Eye (tissue), 1 donor: ENCODE results near the gene ADTRP.

Source experiments
- DNase-seq: peaks from one replicate; pipeline ENCODE4 v3.0.0-alpha.2; 2015

The ADTRP gene

GRCh38 chr6:11754625-11755271 lies 23.9 kb downstream of the ADTRP start:
- DNase-seq: no peak

GRCh38 chr6:11753798-11754197 lies 24.8 kb downstream of the ADTRP start:
- DNase-seq: no peak

GRCh38 chr6:11752360-11752759 lies 26.2 kb downstream of the ADTRP start:
- DNase-seq: no peak

GRCh38 chr6:11750682-11751081 lies 27.9 kb downstream of the ADTRP start:
- no peak for DNase-seq

GRCh38 chr6:11748591-11749210 lies 29.9 kb downstream of the ADTRP start:
- DNase-seq: no peak

GRCh38 chr6:11747021-11747420 lies 31.6 kb downstream of the ADTRP start:
- no peak for DNase-seq

GRCh38 chr6:11744753-11745152 lies 33.9 kb downstream of the ADTRP start:
- no peak for DNase-seq

- DNase-seq: no peak
These were observed 34.5 kb downstream of the ADTRP start for GRCh38 chr6:11744101-11744500.

GRCh38 chr6:11740875-11741274 lies 37.7 kb downstream of the ADTRP start:
- no peak for DNase-seq

GRCh38 chr6:11738661-11739375 lies 39.8 kb downstream of the ADTRP start:
- peak; percentile 59 for DNase-seq

GRCh38 chr6:11738234-11738633 lies 40.4 kb downstream of the ADTRP start:
- DNase-seq: no peak

GRCh38 chr6:11736601-11737000 lies 42.0 kb downstream of the ADTRP start:
- no peak for DNase-seq

GRCh38 chr6:11734861-11735613 lies 43.6 kb downstream of the ADTRP start:
- no peak for DNase-seq

- no peak for DNase-seq
These were observed 46.5 kb downstream of the ADTRP start for GRCh38 chr6:11732036-11732631.

GRCh38 chr6:11731423-11731822 lies 47.2 kb downstream of the ADTRP start:
- no peak for DNase-seq

- no peak for DNase-seq
These were observed 48.0 kb downstream of the ADTRP start for GRCh38 chr6:11730641-11731040.

GRCh38 chr6:11729076-11729475 lies 49.5 kb downstream of the ADTRP start:
- no peak for DNase-seq

GRCh38 chr6:11727998-11728961 lies 50.3 kb downstream of the ADTRP start:
- no peak for DNase-seq

- no peak for DNase-seq
These were observed 51.1 kb downstream of the ADTRP start for GRCh38 chr6:11727346-11727997.

- DNase-seq: no peak
These were observed 54.3 kb downstream of the ADTRP start for GRCh38 chr6:11724286-11724685.
